ENCODE results near the gene PCSK7. TPM values are rescaled to one million over a fixed set of nuclear protein-coding genes. Genes with fewer than 3 reads are reported as not detected.
A peak's percentile ranks its signal among the peaks of the same experiment; 100 is the strongest.
"Not testable (repeated sequence)": the region's sequence is repeated elsewhere in the genome, so short reads cannot be mapped to it uniquely, and the experiment has no call there.

Gene PCSK7
- total RNA-seq, 1 experiment from 2014 or later: 43.6 TPM

DNA sequence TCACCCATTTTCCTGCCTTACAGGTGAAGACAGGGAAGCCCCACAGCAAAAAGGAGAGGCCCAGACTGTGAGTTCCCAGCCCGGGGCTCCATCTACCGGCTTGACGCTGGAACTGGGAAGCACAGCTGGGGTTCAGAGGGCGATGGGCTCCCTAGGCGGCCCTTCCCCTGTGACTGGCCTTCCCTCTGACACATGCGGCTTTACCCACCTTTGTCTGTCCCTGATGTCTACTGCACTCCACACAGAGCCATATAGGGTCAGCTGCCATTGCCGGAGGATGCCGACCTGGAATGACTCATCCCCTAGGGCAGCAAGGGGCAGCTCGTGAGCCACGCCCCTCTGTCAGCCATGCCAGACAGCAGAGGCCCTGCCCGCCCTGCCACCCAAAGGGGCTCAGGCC lies 25.0 kb downstream of the PCSK7 start:
- intact Hi-C loops (cut with micrococcal nuclease): loop anchor here (5.0 kb wide), 1 partner anchor 75 kb away; no protein-coding TSS in a partner anchor
- H3K27me3 ChIP-seq (ENCODE audit: low read length); H3K79me2 ChIP-seq (ENCODE audit: low read length); H2AFZ ChIP-seq (ENCODE audit: low read length); H4K20me1 ChIP-seq (ENCODE audit: low read length); BruUV-seq (replicated peaks); POLR2A ChIA-PET (ENCODE audit: unreplicated experiment); H3K36me3 ChIP-seq (ENCODE audit: low read depth, low read length); H3K9me2 ChIP-seq (replicated peaks; ENCODE audit: low read length); CTCF ChIA-PET; H3K4me3 ChIP-seq (ENCODE audit: low read length); H3K4me1 ChIP-seq (ENCODE audit: insufficient read depth, low read length); H3K9me3 ChIP-seq (ENCODE audit: low read length); H3K27ac ChIP-seq (ENCODE audit: low read length); H3K9ac ChIP-seq (ENCODE audit: low read length); H3F3A ChIP-seq (ENCODE audit: low read length, unreplicated experiment); DNase-seq; H3K4me2 ChIP-seq (ENCODE audit: low read length): not testable (repeated sequence)
- ATAC-seq: peak; percentile 57

DNA sequence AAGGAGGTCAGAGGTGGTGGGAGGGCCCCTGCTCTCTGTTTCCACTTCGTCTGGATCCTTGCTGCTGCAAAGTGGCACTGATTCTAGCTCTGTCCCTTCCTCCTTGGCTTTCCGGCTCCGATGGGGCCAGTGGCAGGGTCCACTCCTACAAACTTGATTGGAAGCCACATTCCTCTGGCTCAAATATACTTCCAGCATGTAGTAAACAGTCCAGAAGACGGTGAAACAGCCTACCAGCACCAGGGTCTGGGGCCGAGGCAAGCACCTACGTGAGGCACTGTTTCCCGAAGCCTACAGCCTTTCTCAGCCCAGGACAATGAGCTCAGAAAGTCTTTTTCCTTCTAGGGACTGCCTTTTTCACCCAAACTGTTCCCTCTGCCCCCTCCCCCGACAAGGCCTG lies 25.8 kb downstream of the PCSK7 start:
- H3K4me3 ChIP-seq (ENCODE audit: low read length); H3K79me2 ChIP-seq (ENCODE audit: low read length); ATAC-seq; H3K9ac ChIP-seq (ENCODE audit: low read length); POLR2A ChIA-PET (ENCODE audit: unreplicated experiment); H3K36me3 ChIP-seq (ENCODE audit: low read depth, low read length); H3K9me2 ChIP-seq (replicated peaks; ENCODE audit: low read length); BruUV-seq (replicated peaks); H3F3A ChIP-seq (ENCODE audit: low read length, unreplicated experiment); H2AFZ ChIP-seq (ENCODE audit: low read length); H3K9me3 ChIP-seq (ENCODE audit: low read length); CTCF ChIA-PET; H3K27ac ChIP-seq (ENCODE audit: low read length); H3K27me3 ChIP-seq (ENCODE audit: low read length); H4K20me1 ChIP-seq (ENCODE audit: low read length); DNase-seq; H3K4me2 ChIP-seq (ENCODE audit: low read length); H3K4me1 ChIP-seq (ENCODE audit: insufficient read depth, low read length): not testable (repeated sequence)
- intact Hi-C loops (cut with micrococcal nuclease): loop anchor here (5.0 kb wide), 1 partner anchor 74 kb away; no protein-coding TSS in a partner anchor

DNA sequence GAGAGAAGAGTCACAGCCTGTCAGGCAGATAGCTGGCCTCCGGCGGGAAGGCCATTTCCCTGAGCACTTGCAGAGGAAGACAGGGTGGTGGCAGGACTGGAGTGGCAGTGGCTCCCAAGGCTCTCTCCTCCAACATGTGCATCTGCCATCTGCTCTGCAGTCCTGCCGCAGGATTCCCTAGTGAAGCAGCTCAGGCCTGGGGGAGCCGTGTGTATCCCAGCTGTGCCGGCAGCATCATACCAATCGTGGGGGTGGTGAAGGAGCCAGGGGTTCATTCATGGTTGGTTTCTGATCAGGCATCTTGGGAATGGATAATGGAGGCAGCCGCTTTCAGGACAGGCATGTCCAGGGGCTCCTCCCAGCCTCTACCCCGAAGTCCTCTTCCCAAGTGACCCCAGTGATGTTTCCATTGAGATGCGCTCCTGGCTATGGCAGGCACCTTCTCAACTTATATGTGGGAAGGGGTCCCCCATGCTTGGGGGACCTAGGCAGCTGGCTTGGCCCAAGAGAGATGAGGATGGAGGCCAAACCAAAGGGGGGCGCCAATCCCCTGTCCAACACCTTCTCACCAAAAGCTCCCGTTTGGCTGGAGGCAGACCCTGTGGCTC lies 26.6 kb downstream of the PCSK7 start:
- POLR2A ChIA-PET (ENCODE audit: unreplicated experiment): no interaction called here
- H4K20me1 ChIP-seq (ENCODE audit: low read length): no peaks in the 10 kb centered on the region
- ATAC-seq (no peak), DNase-seq (no peak)
- intact Hi-C loops (cut with micrococcal nuclease): loop anchor here (5.0 kb wide), 1 partner anchor 73 kb away; no protein-coding TSS in a partner anchor
- no peak overlapping the region for H3K27ac ChIP-seq (ENCODE audit: low read length)
- TF ChIP-seq, protein P1, sequence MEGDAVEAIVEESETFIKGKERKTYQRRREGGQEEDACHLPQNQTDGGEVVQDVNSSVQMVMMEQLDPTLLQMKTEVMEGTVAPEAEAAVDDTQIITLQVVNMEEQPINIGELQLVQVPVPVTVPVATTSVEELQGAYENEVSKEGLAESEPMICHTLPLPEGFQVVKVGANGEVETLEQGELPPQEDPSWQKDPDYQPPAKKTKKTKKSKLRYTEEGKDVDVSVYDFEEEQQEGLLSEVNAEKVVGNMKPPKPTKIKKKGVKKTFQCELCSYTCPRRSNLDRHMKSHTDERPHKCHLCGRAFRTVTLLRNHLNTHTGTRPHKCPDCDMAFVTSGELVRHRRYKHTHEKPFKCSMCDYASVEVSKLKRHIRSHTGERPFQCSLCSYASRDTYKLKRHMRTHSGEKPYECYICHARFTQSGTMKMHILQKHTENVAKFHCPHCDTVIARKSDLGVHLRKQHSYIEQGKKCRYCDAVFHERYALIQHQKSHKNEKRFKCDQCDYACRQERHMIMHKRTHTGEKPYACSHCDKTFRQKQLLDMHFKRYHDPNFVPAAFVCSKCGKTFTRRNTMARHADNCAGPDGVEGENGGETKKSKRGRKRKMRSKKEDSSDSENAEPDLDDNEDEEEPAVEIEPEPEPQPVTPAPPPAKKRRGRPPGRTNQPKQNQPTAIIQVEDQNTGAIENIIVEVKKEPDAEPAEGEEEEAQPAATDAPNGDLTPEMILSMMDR (conservative IDR thresholded peaks at IDR 0.05; ENCODE audit: low read depth, low read length): no peak
- TF ChIP-seq EZH2 (IDR thresholded peaks at IDR 0.05; ENCODE audit: low read length, unreplicated experiment) (no peak), EZH2phosphoT487 (IDR thresholded peaks at IDR 0.05; ENCODE audit: borderline replicate concordance, low read length) (no peak)
- no peaks in the 10 kb centered on the region for H3K79me2 ChIP-seq (ENCODE audit: low read length)
- no peaks in the 10 kb centered on the region for H3K4me1 ChIP-seq (ENCODE audit: insufficient read depth, low read length)
- H3K9me2 ChIP-seq (replicated peaks; ENCODE audit: low read length): no peaks in the 10 kb centered on the region
- BruUV-seq (replicated peaks): no TSS peak
- H3K9ac ChIP-seq (ENCODE audit: low read length): no peak overlapping the region
- H3K27me3 ChIP-seq (ENCODE audit: low read length): no peaks in the 10 kb centered on the region
- no peak overlapping the region for H3K4me3 ChIP-seq (ENCODE audit: low read length)
- CTCF ChIA-PET: no interaction called here
- no peaks in the 10 kb centered on the region for H3K9me3 ChIP-seq (ENCODE audit: low read length)
- no peak overlapping the region for H2AFZ ChIP-seq (ENCODE audit: low read length)
- H3K4me2 ChIP-seq (ENCODE audit: low read length): no peak overlapping the region
- H3K36me3 ChIP-seq (ENCODE audit: low read depth, low read length): peaks cover 4% of the 10 kb centered on the region; the same call in 1 of the 2 replicates
- no peaks in the 10 kb centered on the region for H3F3A ChIP-seq (ENCODE audit: low read length, unreplicated experiment)
